Fibroblast of pulmonary artery (primary cell): Measurements from ENCODE around the gene REXO1.
"Not testable (repeated sequence)": the region's sequence is repeated elsewhere in the genome, so short reads cannot be mapped to it uniquely, and the experiment has no call there.

ENCODE experiments used
- DNase-seq: peaks from one replicate; pipeline ENCODE4 v3.0.0-alpha.2; 2010; ENCODE audit warnings: low read depth
- H3K4me3 ChIP-seq: replicated peaks from 2 replicates; pipeline ENCODE4 v1.5.1; 2011; ENCODE audit warnings: low read depth, mild to moderate bottlenecking, control low read depth, low read length, moderate library complexity
- TF ChIP-seq, protein P1 (sequence below): IDR thresholded peaks from 2 replicates; pipeline ENCODE4 v1.5.1; 2011; ENCODE audit warnings: mild to moderate bottlenecking, control low read depth, low read length, inconsistent platforms; ENCODE audit errors: missing control alignments

REXO1 gene

DNA sequence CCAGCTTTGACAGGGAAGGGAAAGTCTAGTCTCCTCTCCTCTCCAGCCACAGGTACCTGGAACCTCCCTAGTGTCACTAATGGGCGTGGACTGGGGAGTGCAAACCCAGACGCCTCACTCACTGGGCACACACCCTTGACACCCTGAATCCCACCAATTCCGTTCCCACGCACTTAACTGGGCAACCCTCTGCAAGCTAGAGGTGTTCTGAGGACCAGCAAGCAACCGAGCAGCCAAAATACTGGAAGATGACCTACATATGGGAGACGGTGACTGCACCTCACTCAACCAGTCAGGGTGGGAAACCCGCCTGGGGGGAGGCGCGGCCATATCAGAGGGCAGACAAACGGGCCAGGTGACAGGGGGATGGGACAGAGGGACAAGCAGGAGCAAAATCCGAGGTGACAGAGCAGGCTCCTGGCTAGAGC lies 36.0 kb upstream of the REXO1 start:
- TF ChIP-seq, protein P1, sequence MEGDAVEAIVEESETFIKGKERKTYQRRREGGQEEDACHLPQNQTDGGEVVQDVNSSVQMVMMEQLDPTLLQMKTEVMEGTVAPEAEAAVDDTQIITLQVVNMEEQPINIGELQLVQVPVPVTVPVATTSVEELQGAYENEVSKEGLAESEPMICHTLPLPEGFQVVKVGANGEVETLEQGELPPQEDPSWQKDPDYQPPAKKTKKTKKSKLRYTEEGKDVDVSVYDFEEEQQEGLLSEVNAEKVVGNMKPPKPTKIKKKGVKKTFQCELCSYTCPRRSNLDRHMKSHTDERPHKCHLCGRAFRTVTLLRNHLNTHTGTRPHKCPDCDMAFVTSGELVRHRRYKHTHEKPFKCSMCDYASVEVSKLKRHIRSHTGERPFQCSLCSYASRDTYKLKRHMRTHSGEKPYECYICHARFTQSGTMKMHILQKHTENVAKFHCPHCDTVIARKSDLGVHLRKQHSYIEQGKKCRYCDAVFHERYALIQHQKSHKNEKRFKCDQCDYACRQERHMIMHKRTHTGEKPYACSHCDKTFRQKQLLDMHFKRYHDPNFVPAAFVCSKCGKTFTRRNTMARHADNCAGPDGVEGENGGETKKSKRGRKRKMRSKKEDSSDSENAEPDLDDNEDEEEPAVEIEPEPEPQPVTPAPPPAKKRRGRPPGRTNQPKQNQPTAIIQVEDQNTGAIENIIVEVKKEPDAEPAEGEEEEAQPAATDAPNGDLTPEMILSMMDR: no peak
- peak overlapping the region; percentile 90 for H3K4me3 ChIP-seq
- no peak for DNase-seq

DNA sequence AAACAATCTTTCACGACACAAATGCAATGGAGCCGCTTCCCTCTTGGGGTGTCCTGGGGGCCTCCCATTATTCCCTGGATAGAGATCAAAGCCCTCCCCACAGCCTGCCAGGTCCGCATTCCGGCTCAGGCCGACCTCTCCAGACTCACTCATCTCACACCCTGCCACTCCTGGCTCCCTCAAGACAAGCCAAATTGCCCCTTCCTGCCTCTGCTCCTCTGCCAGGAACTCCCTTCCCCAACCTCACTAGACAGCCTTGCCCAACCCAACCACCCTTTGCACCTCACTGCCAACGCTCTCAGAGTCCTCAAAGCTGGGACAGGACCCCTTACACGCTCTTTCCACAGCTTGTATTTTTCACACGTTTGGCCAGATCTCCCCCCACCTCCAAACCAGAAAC lies 35.5 kb upstream of the REXO1 start:
- TF ChIP-seq, protein P1: no peak

DNA sequence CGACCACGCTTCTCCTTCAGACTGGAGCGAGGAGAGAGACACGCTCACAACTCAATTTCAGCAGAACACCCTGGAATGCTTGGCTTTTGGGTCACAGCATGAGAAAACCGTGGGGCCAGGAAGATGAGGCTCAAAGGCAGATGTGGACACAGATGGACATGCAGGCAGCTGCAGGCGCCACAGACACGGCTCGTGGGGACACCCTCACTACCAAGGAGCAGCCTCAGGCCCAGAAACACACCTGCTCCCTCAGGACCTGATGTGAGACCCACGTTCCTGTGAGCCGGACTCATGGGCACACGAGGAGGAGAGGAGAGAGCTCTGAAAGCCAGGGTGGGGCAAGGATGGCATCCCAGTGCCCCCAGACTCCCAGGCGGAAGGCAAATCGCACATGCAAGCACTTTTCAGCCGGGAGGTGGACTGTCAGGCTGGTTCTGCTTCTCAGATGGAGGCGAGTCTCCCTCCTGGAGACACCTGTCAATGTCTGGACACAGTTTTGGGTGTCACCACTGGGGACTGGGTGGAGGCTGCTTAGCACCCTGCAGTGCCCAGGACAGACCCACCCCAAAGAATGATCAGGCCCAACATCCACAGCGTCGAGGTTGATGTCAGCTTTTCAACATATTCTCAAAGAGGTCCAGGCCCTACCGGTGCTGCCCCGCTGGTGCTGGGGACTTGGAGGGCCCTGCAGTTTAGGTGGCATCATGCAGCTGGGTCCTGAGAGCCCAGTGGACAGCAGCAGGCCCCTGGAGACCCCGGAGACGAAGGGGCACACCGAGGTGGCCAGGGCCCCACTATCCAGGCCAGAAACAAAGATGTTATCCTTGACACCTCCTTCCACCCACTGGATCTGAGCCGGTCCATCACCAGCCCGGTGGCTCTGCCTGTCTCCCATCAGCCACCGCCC lies 34.8 kb upstream of the REXO1 start:
- peak overlapping the region; percentile 90 for H3K4me3 ChIP-seq
- no peak for DNase-seq
- TF ChIP-seq, protein P1: no peak

More for the DNA sequence above, 35.5 kb upstream of the REXO1 start:
- peak overlapping the region; percentile 90 for H3K4me3 ChIP-seq
- DNase-seq: no peak

DNA sequence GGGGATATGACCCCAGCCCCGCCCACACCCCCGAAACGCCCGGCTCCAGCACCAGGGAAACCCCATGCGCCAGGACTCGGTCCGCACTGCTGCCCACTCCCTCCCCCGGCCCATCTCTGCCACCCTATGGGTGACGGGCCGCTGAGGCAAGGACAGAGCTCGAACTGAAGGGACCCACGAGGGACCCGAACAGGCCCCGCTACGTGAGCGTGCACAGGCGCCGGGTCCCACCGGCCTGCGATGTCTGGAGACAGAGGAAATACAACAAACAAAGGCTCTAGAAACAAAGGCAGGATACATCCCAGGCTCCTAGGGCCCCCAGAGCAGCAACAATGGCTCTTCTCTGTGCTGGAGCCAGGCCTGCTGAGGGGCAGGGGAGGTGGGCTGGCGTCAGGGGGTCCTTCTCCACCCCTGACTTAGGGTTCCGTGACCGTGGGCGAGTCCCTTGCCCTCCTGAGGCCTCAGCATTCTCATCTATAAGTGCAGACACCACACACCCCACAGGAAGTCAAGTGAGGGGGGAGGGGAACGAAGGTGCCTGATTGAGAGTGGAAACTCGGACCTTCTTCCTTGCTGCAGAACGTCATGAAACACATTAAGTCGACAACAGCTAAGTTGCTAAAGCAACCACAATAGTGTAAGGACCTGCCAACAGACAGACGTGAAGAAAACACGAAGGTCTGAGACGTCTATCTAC lies 34.0 kb upstream of the REXO1 start:
- TF ChIP-seq, protein P1: no peak
- no peak overlapping the region for H3K4me3 ChIP-seq
- DNase-seq: no peak

DNA sequence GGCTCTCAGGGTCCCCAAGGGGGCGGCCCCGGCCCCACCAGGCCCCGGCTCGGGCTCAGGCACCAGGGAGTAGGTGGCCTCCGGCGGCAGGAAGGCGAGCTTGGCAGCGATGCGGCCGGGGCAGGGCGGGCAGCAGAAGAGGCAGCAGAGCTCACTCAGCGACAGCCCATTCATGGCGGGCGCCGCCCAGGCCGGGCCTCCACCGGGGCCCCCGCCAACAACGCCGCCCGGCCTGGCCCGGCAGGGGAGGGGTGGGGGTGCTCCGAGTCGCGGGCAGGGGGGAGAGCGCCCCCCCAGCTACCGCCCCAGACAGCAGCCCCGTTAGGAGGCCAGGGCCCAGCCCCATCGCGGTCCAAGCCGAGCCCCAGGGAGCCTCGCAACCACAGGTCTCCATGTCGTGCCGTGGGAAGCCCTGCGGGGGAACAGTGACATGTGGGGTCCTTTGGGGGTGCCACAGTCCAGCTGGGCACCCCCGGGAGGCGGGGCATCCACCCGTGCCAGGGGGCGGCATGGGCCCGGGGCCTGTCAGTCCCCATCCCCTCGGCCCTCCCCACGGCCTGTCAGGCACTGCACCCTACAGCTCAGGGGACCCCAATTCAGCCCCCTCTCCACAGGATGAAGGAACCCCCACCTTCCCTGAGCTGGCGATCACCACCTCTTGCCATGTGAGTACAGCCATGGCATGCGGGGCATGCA lies 33.3 kb upstream of the REXO1 start:
- not testable (repeated sequence) for DNase-seq, H3K4me3 ChIP-seq

DNA sequence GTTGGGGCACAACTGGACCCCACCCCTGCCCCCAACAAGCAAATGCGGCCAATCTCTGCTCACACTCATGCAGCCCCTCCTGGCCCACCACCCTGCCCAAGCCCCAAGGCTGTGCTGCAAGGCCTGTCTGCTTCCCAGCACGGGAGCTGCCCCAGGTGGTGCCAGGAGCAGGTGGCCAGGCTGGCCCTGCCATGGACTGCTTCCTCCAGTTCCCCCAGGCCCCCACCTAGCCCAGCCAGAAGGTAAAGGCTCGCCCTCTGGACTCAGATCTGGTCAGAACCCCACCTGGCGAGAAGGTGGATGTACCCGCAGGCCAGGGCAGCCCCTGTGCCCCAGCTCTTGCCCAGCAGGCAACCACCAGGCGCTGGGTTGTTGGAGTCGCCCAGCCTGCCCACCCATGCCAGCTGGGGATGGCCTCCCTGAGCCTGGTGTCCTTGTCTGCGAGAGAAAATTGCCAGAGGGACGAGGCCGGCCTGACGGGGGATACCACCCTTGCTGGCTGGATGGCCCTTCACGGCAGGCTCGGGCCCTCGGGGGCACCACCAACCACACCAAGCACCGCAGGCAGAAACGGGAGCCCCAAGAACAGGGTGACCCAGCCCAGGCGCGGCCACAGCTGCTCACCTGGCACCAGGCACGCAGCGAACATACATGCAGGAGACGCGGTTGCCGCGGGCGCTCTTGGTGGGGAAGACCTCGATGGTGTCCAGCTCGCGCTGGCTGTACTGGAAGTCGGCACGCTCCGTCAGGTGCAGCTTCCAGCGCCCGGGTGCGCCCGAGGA lies 32.5 kb upstream of the REXO1 start:
- TF ChIP-seq, protein P1: no peak
- no peak for DNase-seq
- H3K4me3 ChIP-seq: no peak overlapping the region

DNA sequence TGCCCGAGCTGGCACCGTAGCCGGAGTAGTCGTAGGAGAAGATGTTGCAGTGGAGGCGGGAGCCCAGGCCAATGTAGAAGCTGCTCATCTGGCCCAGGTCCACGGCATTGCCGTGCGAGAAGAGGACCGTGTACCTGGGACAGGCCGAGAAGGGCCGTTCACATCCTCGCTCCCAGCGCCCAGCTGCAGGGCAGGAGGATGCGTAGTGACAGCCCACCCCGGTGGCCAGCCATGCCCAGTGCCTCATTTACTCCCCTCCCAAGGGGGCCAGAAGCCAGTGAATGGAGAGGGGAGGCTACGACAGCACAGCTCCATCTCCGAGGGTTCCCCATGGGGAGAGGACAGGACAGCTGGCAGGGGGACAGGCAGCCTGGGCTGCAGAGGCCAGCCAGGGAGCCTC lies 31.7 kb upstream of the REXO1 start:
- H3K4me3 ChIP-seq, DNase-seq: not testable (repeated sequence)

DNA sequence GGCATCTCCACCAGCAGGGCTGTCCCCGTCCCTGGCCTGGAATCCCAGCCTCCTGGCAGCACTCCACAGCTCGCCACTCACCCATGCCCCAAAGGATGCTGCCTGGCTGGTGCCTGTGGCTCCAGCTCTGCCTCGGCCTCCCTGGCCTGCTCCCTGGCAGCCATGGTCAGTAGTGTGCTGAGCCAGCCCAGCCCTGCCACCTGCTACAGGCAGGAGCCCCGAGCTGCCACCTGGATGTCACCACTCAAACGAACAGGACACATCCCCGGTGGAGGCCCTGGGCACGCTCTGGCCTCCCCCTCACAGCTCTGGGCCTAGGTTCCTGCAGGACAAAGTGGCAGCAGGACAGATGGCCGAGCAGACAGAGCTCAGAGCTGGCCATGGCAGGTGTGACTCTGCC lies 30.3 kb upstream of the REXO1 start:
- H3K4me3 ChIP-seq, DNase-seq: not testable (repeated sequence)

DNA sequence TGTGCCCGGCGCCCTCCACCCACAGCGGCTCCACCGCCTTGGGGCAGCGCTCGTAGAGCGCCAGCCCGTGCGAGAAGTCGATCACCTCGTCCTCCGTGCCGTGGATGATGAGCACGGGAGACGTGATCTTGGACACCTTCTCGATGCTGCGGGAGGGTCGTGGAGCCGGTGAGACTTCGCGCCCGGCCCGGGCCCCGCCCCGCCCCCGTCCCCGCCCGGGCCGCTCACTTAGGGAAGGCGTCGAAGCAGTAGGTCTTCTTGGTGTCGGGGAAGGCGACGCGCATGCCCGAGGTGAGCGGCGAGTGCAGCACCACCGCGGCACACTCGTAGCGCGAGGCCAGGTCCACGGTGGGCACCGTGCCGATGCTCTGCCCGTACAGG lies 29.0 kb upstream of the REXO1 start:
- not testable (repeated sequence) for DNase-seq, H3K4me3 ChIP-seq

DNA sequence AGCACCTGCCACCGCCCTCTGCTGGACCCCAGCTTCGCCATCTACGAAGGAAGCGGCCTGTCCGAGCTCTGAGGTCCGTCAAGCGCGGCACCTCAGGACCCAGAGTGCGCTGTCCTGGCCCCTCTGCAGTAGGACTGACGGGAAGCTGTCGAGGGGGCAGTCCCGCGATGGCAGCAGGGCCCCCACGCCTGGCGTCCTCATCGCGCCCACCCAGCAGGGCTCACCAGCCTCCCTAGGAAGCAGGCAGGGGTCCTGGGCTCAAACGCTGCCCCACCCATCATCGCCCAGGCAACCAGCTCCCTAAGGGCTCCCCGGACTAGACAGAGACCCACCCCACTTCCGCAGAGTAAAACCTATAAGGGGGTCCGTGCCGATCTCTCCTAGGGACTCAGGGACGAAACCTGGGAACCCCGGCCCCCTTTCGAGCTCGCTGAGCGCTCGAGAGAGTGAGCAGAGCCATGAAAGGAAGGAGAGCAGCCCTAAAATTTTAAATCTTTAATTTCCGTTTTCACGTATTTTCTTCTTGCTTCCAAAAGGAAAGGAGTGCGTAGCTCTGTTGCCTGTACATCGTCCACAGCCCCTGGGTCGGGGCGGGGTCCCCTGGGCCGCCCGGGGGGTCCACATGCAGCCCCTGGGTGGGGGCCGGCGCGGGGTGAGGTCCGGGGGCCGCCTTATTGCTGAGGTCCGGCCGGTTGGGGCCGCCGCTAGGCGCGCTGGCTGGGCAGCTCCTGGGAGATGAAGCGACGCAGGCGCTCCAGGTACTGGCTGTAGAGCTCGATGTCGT lies 28.4 kb upstream of the REXO1 start:
- not testable (repeated sequence) for DNase-seq
- H3K4me3 ChIP-seq: peak overlapping the region; percentile 94
